NT2/D1 (cell line): ENCODE results near the gene F13A1.

Experiments used
- SUZ12 ChIP-seq: IDR thresholded peaks from 2 replicates; pipeline ENCODE4 v1.6.1; 2011; ENCODE audit not compliant: insufficient read length, insufficient read depth; ENCODE audit errors: extremely low read depth
- YY1 ChIP-seq: IDR thresholded peaks from 2 replicates; pipeline ENCODE4 v1.6.1; 2011; ENCODE audit not compliant: insufficient read length, insufficient read depth

GRCh38 chr6:6180684-6181083 is 139.8 kb downstream of the F13A1 start:
- TF ChIP-seq YY1 (no peak), SUZ12 (no peak)
